NCI-H1092 treated with DMSO at 0.1 percent for 48 hours (cell line): Measurements from ENCODE around the gene POLRMT.
"Not testable (repeated sequence)": the region's sequence is repeated elsewhere in the genome, so short reads cannot be mapped to it uniquely, and the experiment has no call there.

Experiments used
- DNase-seq: peaks from one replicate; lab custom pipeline; 2025; lab: John Stamatoyannopoulos, UW

Gene POLRMT

DNA sequence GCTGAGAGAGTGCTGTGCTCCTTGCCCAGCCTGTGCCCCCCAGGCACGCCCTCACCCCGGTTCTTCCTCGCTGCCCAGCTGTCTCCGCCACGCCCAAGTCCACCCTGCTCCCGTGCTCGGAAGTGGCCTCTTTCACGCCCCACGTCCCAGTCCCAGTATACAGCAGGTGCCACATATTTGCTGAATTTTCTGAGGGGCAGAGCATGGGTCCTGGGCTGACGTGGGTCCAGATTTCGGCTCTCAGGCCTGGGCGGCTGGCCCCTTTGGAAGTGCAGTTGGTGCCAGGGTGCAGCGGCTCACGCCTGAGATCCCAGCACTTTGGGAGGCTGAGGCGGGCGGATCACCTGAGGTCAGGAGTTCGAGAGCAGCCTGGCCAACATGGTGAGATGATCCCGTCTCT is 40.3 kb downstream of the POLRMT start:
- no peak for DNase-seq

DNA sequence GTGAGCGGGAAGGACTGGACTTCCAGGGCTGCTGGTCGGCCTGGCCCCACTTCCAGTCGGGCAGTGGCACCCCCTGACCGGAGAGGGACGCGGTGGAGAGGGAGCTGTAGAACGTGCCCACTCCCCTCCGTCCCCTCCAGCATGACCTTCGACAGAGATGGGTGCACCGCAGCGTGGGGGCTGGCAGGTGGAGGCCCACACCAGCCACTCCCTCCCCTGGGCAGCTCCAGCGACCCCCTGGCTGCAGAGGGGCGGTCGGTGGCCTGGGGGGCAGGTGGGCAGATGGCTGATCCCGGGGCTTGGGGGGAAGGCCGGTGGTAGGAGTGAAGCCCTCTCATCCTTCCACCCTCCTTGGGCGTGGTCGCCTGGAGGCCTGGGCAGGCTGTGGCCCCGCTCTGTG is 41.2 kb downstream of the POLRMT start:
- DNase-seq: no peak

DNA sequence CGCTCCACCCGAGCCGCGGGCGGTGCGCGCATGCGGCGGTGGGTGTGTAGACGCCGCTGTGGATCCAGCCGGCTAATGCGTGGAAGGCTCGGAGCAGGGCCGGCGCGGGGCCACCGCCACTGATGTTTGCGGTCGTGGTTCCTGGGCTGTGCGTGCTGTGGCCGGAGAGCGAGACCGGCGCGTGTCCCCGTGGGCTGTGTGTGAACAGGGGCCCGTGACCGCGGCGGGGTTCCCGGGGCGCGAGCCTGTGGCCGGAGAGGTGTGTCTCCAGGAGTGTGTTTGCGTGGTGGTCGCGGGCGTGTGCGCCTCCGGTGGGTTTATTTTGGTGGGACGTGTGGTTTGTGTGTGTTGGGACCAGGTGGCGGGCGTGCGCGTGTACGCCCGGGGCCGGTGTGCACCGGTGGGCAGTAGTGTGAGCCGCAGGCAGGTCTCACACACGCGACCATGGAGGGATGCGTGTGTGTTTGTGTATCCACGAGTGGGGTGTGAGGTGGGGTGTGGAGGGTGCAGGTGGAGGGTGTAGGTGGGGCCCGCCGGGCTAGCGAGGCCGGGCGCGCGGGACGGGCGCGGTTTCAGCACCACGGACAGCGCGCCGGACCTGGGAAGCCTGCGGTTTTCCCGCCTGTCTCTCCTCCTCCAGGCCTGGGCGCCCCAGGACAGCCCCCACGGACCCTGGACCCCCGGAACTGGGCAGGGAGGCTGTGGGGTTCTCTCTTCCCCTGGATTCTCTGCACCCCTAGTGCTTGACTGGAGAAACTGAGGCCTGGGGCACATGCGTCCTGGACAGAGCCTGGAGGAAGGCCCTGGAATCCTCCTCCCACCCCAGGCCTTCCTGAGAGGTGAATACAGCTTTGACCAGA is 42.0 kb downstream of the POLRMT start:
- no peak for DNase-seq

DNA sequence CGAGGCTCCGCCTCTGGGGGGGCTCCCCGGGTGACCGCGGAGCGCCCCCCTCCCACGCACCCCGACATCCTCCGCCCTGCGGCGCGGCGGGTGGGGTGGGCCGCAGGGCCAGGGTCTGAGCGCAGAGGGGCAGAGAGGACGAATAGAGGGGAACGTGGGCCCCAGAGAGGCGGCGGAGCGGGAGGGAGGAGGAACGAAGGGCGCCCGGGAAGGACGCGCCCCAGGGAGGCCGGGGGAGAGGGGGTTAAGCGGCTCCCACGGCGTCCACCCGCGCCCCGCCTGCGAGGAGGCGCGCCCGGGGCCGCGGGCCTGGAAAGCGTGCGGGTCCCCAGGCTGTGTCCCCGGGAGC is 42.6 kb downstream of the POLRMT start:
- no peak for DNase-seq

DNA sequence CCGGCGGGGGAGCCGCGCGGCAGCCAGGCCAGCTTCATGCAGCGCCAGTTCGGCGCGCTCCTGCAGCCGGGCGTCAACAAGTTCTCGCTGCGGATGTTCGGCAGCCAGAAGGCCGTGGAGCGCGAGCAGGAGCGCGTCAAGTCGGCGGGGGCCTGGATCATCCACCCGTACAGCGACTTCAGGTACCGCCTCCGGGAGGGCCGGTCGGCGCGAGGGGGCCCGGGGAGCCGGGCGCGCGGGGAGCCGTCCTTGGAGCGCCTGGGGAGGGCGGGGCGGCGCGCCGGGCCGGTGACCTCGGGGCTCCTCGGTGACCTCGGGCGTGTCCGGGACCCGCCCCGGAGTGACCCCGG is 43.0 kb downstream of the POLRMT start:
- peak; percentile 28 for DNase-seq

DNA sequence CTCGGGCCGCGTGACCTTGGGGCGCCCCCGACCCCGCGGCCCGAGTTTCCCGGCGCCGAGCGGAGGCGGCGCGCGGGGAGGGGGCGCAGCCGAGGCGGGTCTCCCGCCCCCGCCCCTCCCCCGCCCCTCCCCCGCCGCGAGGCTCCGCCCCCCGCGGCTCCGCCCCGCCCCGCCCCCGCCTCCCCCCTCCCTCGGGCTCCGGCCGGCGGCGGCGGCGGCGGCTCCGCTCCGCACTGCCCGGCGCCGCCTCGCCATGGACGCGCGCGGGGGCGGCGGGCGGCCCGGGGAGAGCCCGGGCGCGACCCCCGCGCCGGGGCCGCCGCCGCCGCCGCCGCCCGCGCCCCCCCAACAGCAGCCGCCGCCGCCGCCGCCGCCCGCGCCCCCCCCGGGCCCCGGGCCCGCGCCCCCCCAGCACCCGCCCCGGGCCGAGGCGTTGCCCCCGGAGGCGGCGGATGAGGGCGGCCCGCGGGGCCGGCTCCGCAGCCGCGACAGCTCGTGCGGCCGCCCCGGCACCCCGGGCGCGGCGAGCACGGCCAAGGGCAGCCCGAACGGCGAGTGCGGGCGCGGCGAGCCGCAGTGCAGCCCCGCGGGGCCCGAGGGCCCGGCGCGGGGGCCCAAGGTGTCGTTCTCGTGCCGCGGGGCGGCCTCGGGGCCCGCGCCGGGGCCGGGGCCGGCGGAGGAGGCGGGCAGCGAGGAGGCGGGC is 43.5 kb downstream of the POLRMT start, which contains the start of gene HCN2:
Gene HCN2 (plus strand): TSS at position 189 of the 703 bp plus-strand sequence. CDS start 65 bp downstream, at position 254.
- no peak for DNase-seq

DNA sequence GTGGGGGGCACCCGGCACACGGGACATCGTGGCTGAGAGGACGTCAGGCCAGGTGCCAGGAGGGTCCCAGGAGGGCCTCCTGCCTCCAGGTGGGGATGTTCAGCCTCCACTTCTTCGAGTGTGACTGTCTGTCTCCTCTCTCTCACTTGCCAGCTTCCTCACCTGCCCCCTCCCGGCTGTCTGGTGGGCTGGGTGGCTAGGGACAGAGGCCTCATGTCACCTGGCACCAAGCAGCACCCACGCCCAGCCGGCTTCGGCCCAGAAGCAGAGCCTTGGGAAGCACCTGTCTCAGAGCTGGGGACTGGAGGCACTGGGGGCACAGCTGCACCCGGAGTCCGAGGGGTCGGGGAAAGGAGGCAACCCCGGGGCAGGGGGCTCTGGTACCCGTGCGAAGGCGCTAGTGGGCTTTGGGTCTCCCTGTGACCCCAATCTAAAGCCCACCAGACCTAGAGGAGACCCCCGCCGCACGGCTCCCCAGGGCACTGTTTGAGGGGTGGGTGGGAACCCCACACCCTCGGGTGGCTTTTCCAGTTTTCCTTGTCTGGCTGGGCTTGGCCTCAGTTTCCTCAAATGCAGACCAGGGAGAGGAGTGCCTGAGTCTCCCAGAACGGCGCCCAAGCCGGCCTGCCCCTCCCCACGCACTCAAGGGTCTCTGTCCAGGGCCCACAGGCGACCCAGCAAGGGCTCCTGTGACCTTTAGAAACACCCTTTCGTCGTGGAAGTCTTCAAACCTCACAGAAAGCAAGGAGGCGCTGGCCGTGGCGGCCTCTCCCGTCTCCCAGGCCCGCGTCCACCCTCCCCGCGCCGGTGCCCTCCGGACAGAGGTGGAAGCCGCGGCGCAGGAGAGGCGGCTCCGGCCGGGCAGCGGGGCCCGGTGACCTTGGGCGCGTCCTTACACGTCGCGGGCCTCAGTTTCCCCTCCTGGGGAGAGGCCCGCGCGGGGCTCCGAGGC is 44.3 kb downstream of the POLRMT start:
- peak; percentile 87 for DNase-seq

DNA sequence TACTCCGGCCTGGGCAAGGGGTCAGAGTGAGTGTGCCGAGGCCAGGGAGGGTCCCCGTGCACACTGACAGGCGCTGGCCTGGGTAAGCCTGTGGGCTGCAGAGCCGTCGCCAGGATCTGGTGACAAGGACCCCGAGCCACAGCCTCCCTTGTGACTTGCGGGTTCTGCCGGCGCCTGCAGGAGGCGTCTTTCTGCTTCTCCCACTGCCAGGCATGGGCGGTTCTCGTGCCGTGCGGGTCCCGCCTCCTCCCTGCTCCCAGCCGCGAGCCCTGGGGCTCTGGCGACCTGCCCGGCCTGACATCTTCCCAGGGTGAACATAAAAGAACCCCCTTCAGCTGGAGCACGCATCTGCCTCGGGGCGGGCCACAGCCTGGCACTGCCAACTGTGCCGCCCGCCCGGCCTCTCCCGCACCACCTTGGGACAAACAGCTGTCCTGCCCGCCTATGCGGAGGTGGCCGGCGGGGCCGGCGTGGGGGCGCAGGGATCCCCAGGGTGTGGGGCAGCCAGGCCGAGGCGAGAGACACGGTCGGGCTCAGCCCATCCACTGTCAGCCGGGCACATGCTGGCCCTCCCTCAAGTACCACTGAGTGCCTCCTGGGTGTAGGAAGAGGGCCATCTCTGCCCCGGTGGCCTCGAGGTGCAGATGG is 45.1 kb downstream of the POLRMT start:
- DNase-seq: peak; percentile 96

DNA sequence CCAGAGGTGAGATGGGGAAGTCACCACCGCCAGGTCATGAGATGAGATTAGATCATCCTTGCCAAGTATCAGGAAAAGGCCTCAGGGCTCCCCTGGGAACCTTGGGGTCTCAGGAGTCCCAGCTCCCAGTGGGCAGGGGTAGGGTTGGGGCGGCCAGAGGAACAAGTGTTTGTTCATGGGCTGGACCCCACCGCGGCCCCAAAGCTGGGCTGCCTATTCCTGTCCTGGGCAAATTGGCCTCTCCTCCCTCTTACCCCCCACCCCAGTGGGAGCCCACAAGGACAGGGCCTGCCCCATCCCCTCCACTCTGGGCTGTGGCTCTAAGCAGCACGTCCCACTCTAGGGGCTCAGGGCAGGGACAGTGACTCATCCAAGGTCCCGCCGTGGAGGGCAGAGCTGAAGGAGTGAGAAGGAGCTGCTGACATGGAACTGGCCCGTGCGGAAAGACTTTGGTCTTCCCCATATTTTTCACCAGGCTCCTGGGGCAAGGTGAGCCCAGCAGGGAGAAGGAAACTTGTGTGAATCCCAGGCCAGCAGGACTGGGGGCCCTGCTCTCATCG is 47.7 kb downstream of the POLRMT start:
- no peak for DNase-seq

DNA sequence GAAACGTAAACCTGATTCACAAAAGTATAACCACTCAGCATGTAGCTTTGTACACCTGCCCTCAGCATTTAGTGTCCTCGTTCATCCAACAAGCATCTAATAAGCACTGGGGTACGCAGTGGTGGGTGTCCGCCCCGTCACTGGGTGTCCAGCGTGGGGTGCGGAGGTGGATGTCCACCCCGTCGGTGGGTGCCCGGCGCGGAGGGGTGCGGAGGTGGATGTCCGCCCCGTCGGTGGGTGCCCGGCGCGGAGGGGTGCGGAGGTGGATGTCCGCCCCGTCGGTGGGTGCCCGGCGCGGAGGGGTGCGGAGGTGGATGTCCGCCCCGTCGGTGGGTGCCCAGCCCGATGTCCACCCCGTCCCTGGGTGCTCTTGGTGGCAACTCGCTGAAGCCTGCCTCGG is 48.2 kb downstream of the POLRMT start:
- DNase-seq: not testable (repeated sequence)

DNA sequence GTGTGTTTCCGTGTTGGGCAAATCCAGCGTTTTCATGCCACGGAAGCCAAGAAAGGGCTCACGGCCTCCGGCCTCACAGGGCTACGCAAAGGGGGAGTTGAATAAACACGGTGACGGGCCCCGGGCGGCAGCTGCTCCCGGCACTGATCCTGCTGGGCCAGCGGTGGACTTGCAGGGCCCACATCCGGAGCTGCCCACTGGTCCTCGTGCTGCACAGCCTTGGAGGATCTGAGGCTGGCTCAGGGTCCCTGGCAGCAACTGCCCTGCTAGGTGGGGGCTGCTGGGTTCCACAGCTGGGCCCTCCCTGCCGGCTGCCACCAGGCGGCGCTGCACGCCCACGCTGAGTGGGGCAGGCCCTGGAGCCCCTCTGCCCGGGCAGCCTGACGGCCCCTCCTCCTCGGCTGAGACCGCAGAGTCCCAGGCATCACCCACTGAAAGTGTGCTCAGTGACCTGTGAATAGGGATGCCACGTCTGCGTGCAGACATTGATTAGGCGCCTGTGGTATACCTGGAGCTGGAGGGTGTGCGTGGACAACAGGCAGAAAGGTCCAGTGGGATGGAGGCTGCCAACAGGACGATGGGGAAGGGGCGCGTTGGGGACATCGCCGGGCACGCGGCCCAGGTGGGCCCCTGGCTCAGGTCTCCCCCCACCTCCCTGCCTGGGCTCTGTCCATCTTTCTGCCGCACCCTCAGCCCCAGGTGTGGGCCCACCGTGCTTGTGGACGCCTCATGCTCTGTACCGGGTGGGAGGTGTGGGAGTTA is 48.9 kb downstream of the POLRMT start:
- DNase-seq: peak; percentile 32

DNA sequence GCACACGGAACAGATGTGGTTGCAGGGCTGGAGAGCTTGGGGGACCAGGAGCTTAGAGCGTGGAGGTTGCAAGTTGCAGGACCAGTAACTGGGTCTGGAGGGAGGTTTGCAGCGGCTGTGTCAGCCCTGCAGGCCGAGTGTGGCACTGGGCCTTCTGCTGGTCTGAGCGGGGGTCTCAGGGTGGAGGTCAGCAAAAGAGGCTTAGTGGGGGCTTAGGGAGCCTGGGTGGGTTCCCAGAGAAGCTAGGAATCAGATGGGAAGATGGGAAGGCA is 49.4 kb downstream of the POLRMT start:
- no peak for DNase-seq

DNA sequence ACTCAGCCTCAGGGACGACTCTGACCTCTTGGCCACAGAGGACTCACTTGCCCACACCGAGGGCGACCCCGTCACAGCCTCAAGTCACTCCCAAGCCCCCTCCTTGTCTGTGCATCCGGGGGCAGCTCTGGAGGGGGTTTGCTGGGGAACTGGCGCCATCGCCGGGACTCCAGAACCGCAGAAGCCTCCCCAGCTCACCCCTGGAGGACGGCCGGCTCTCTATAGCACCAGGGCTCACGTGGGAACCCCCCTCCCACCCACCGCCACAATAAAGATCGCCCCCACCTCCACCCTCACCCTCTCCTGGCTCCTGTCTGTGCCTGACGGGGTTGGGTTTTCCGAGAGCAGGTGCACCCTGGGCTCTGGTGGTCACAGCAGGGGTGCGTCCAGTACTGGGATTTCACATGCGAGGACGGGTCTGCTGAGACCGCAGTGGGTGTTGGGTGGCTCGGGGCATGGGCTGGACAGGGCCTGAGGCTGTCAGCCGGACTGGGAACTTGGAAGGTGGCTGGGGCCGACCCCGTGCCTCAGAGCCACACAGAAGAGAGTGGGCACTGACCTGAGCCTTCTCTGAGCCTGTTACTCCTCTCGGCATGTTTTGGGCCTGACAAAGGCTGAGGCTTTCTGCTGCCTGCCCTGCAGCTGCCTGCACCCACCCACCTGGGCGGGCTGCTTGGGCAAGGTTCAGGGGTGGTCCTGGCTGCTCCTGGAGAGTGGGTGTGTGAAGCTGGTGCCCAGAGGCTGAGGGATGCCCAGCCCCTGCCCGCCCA is 50.0 kb downstream of the POLRMT start:
- no peak for DNase-seq

DNA sequence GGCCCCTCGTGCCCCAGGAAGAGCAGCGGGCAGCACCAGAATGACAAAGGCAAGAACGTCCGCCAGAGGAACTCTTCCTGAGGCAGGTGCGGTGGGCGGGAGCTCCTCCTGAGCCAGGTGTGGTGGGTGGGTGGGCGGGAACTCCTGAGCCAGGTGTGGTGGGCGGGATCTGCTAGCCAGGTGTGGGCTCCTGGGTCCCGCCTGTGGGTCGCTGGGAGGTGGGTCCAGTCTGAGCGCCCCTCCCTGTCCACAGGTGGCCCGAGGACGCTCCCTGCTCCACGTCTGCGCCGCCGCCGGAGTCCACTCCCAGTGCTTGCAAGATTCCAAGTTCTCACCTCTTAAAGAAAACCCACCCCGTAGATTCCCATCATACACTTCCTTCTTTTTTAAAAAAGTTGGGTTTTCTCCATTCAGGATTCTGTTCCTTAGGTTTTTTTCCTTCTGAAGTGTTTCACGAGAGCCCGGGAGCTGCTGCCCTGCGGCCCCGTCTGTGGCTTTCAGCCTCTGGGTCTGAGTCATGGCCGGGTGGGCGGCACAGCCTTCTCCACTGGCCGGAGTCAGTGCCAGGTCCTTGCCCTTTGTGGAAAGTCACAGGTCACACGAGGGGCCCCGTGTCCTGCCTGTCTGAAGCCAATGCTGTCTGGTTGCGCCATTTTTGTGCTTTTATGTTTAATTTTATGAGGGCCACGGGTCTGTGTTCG is 50.7 kb downstream of the POLRMT start:
- no peak for DNase-seq

DNA sequence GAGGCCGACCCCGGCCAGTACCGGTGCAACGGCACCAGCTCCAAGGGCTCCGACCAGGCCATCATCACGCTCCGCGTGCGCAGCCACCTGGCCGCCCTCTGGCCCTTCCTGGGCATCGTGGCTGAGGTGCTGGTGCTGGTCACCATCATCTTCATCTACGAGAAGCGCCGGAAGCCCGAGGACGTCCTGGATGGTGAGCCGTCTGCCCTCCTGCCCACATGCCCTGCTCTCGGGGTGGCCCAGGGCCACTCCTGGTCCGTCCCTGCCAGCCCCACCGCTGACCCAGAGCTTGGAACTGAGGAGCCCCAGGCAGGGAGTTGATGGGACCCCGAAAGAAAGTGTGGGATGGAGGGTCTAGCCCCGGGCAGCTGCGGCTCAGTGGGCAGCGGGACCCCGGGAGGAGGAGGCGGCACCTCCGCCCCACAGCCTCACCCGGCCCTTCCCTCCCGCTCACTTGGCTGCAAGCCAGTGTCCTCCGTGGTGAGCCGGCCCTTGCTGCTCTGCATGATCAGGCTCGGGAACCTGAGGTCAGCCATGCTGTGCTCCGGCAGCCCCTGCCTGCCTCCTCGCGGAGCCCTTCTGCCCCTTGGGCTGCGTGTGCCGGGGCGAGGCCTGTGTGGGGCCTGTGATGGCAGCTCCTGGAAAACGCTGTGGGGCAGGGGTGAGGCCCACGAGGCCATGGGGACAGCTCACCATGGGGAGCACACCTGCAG is 51.8 kb downstream of the POLRMT start:
- no peak for DNase-seq

DNA sequence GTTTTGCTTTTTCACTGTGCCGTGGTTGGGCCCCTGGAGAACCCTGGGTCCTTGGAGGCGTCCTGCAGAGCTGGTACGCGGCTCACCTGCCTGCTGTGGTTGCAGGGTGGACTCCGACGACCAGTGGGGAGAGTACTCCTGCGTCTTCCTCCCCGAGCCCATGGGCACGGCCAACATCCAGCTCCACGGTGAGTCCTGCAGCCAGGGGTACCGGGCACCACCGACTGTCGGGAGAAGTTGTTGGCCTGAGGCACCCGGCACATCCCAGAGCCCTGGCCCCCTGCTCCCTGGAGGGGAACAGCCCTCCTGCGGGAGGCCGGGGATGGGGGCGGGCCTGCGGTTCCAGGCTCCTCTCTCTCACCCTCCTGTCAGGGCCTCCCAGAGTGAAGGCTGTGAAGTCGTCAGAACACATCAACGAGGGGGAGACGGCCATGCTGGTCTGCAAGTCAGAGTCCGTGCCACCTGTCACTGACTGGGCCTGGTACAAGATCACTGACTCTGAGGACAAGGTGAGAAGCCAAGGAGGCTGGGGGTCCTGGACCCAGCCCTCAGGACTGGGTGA is 53.0 kb downstream of the POLRMT start:
- no peak for DNase-seq

DNA sequence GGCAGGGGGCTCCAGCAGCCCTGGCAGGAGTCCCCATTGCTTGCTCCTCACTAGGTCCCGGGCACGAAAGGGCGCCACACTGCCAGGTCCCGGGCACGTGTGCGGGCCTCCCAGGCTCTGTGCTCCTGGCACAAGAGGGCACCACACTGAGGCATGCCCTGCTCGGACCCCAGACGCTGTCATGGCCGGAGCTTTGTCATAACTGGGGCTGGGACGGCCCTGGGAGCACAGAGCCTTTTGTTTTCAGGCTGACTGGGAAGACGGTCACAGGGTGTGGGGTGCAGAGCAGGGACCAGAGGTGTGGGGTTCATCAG is 53.5 kb downstream of the POLRMT start:
- no peak for DNase-seq

DNA sequence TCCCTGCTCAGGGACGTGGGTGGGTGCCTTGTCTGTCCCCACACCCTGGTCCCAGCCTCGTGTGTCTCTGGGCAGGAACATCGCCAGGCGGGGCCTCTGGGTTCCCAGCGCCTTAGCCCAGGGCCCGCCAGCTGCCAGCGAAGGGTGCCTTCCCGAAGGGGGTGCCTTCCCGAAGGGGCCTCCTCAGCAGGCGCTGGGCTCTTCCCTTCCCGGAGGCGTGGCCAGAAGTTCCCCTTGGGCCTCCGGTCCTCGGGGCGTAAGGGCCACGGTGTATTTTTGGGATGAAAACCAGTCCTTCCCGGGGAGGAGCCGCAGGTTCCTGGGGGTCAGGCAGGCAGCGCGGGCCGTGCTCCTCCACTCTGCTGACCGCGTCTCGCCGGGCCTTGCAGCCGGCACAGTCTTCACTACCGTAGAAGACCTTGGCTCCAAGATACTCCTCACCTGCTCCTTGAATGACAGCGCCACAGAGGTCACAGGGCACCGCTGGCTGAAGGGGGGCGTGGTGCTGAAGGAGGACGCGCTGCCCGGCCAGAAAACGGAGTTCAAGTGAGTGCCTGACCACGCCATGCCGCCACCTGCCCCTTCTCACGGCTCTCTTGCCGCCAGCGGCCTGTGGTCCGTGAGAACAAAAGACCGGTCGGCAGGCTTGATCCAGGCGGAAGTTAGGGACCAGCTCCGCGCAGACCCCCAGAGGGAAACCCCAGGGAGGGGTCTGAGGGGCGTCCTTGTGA is 54.1 kb downstream of the POLRMT start:
- no peak for DNase-seq
